H9 (cell line): ENCODE measurements around the gene TM9SF1. TPM values are rescaled to one million over a fixed set of nuclear protein-coding genes. Genes with fewer than 3 reads are reported as not detected.

ENCODE experiments used
- DNase-seq: peaks from one replicate; pipeline ENCODE4 v3.0.0-alpha.2; 2017
- H2AFZ ChIP-seq: one replicate; pipeline ENCODE4 v1.6.1; 2013; ENCODE audit warnings: mild to moderate bottlenecking, low read length, control low read depth, moderate library complexity
- H2AK5ac ChIP-seq: 2 replicates; pipeline ENCODE4 v1.6.1; 2013; ENCODE audit warnings: low read length, control low read depth, mixed read lengths; ENCODE audit not compliant: insufficient read length
- H2BK120ac ChIP-seq: one replicate; pipeline ENCODE4 v1.6.1; 2013; ENCODE audit warnings: low read depth, mild to moderate bottlenecking, low read length, control low read depth, inconsistent platforms; ENCODE audit not compliant: poor library complexity, severe bottlenecking
- H2BK12ac ChIP-seq: 2 replicates; pipeline ENCODE4 v1.6.1; 2013; ENCODE audit warnings: low read length, control low read depth, mixed read lengths, low read depth; ENCODE audit not compliant: insufficient read length
- H2BK15ac ChIP-seq: 2 replicates; pipeline ENCODE4 v1.6.1; 2013; ENCODE audit warnings: low read depth, low read length, control low read depth
- H2BK20ac ChIP-seq: one replicate; pipeline ENCODE4 v1.6.1; 2013; ENCODE audit warnings: low read depth, mild to moderate bottlenecking, low read length, control low read depth, inconsistent platforms; ENCODE audit not compliant: poor library complexity, severe bottlenecking
- H2BK5ac ChIP-seq: 2 replicates; pipeline ENCODE4 v1.6.1; 2013; ENCODE audit warnings: low read length, control low read depth, mixed read lengths; ENCODE audit not compliant: insufficient read length
- H3K14ac ChIP-seq: 2 replicates; pipeline ENCODE4 v1.6.1; 2013; ENCODE audit warnings: low read length, control low read depth; ENCODE audit not compliant: insufficient read depth
- H3K18ac ChIP-seq: 2 replicates; pipeline ENCODE4 v1.6.1; 2013; ENCODE audit warnings: low read depth, mild to moderate bottlenecking, mixed read lengths, low read length, control low read depth; ENCODE audit not compliant: insufficient read length
- H3K23ac ChIP-seq: 2 replicates; pipeline ENCODE4 v1.6.1; 2013; ENCODE audit warnings: low read length, control low read depth, mixed read lengths, low read depth; ENCODE audit not compliant: insufficient read length
- H3K23me2 ChIP-seq: 2 replicates; pipeline ENCODE4 v1.6.1; 2013; ENCODE audit warnings: low read depth, mild to moderate bottlenecking, mixed read lengths, low read length, control low read depth; ENCODE audit not compliant: insufficient read length, poor library complexity, severe bottlenecking
- H3K27ac ChIP-seq: 2 replicates; pipeline ENCODE4 v1.5.1; 2013; ENCODE audit warnings: low read length, control low read depth, mixed read lengths, low read depth; ENCODE audit not compliant: insufficient read length
- H3K27me3 ChIP-seq: 2 replicates; pipeline ENCODE4 v1.6.1; 2013; ENCODE audit warnings: low read length, control low read depth, inconsistent platforms; ENCODE audit not compliant: insufficient read depth
- H3K4ac ChIP-seq: 2 replicates; pipeline ENCODE4 v1.6.1; 2013; ENCODE audit warnings: low read depth, mild to moderate bottlenecking, control low read depth, inconsistent platforms, low read length, moderate library complexity
- H3K4me1 ChIP-seq: 2 replicates; pipeline ENCODE4 v1.6.1; 2013; ENCODE audit warnings: low read length, control low read depth, inconsistent platforms; ENCODE audit not compliant: insufficient read depth
- H3K4me2 ChIP-seq: 2 replicates; pipeline ENCODE4 v1.6.1; 2013; ENCODE audit warnings: low read length, control low read depth, mixed read lengths; ENCODE audit not compliant: insufficient read length, insufficient read depth
- H3K56ac ChIP-seq: 2 replicates; pipeline ENCODE4 v1.6.1; 2013; ENCODE audit warnings: low read depth, mild to moderate bottlenecking, mixed read lengths, low read length, control low read depth; ENCODE audit not compliant: insufficient read length
- H3K79me1 ChIP-seq: 2 replicates; pipeline ENCODE4 v1.6.1; 2013; ENCODE audit warnings: low read depth, mild to moderate bottlenecking, moderate library complexity, low read length, control low read depth, inconsistent platforms; ENCODE audit not compliant: insufficient read depth, poor library complexity, severe bottlenecking
- H3K79me2 ChIP-seq: 2 replicates; pipeline ENCODE4 v1.6.1; 2013; ENCODE audit warnings: low read length, control low read depth, inconsistent platforms; ENCODE audit not compliant: insufficient read depth
- H3K9ac ChIP-seq: 2 replicates; pipeline ENCODE4 v1.6.1; 2013; ENCODE audit warnings: low read length, control low read depth, mixed read lengths; ENCODE audit not compliant: insufficient read length; ENCODE audit errors: extremely low read depth
- H3K9me3 ChIP-seq: one replicate; pipeline ENCODE4 v1.6.1; 2013; ENCODE audit warnings: low read depth, low read length, inconsistent platforms; ENCODE audit not compliant: control insufficient read depth
- H3T11ph ChIP-seq: one replicate; pipeline ENCODE4 v1.6.1; 2013; ENCODE audit warnings: mild to moderate bottlenecking, low read length, control low read depth, inconsistent platforms
- H4K20me1 ChIP-seq: one replicate; pipeline ENCODE4 v1.6.1; 2013; ENCODE audit not compliant: control insufficient read depth, insufficient read length, insufficient read depth
- H4K5ac ChIP-seq: 2 replicates; pipeline ENCODE4 v1.6.1; 2013; ENCODE audit warnings: low read depth, mild to moderate bottlenecking, mixed read lengths, low read length, control low read depth; ENCODE audit not compliant: insufficient read length
- H4K8ac ChIP-seq: replicated peaks from 2 replicates; pipeline ENCODE4 v1.6.1; 2013; ENCODE audit warnings: low read length, control low read depth, mixed read lengths, low read depth; ENCODE audit not compliant: insufficient read length
- H4K91ac ChIP-seq: 2 replicates; pipeline ENCODE4 v1.6.1; 2013; ENCODE audit warnings: low read depth, mild to moderate bottlenecking, moderate library complexity, mixed read lengths, low read length, control low read depth; ENCODE audit not compliant: insufficient read length
- H3K27ac Mint-ChIP-seq, 3 experiments: 2 replicates in 2 of 3; 3 replicates in 1 of 3; pipeline ENCODE4 v1.8.0; 2020 to 2021; ENCODE audit warnings: mixed read lengths in 3 of 3, mild to moderate bottlenecking in 1 of 3, moderate library complexity in 1 of 3
- H3K27me3 Mint-ChIP-seq: 2 replicates; pipeline ENCODE4 v1.8.0; 2021; ENCODE audit warnings: low read depth, mild to moderate bottlenecking, moderate library complexity, mixed read lengths
- H3K36me3 Mint-ChIP-seq, 3 experiments: 2 replicates in 2 of 3; 3 replicates in 1 of 3; pipeline ENCODE4 v1.8.0; 2020 to 2021; ENCODE audit warnings: low read depth in 3 of 3, mixed read lengths in 3 of 3; ENCODE audit not compliant: insufficient read depth in 1 of 3
- H3K4me1 Mint-ChIP-seq, 2 experiments: 2 replicates each; pipeline ENCODE4 v1.8.0; 2020; ENCODE audit warnings: mixed read lengths in 2 of 2
- H3K4me3 Mint-ChIP-seq, 2 experiments: 2 replicates in 1 of 2; 3 replicates in 1 of 2; pipeline ENCODE4 v1.8.0; 2020 to 2021; ENCODE audit warnings: mild to moderate bottlenecking in 2 of 2, mixed read lengths in 2 of 2, moderate library complexity in 1 of 2
- H3K9me3 Mint-ChIP-seq, 2 experiments: 2 replicates in 1 of 2; 3 replicates in 1 of 2; pipeline ENCODE4 v1.8.0; 2020; ENCODE audit warnings: mild to moderate bottlenecking in 2 of 2, mixed read lengths in 2 of 2, moderate library complexity in 1 of 2
- CTCF ChIP-seq: fragments of 200-600 bp; sonication (generic); conservative IDR thresholded peaks from 3 replicates; pipeline ENCODE4 v1.8.0; 2021; ENCODE audit warnings: antibody characterized with exemption, mild to moderate bottlenecking
- WGBS: extraction: QIAGEN DNeasy Blood & Tissue Kit; methylation state at CpG from one replicate; pipeline ENCODE4 v1.1.7; 2013; ENCODE audit warnings: missing lambda C conversion rate, low lambda C conversion rate, mixed read lengths; ENCODE audit not compliant: insufficient read length; ENCODE audit errors: extremely low coverage; 5-methylcytosine and 5-hydroxymethylcytosine counted together
- total RNA-seq: library from RNA; stranded (reverse); gene quantifications from 2 replicates; pipeline ENCODE4 v1.2.1, GENCODE V29; 2021

The TM9SF1 gene
- total RNA-seq, 1 experiment from 2014 or later: 31.6 TPM

GRCh38 chr14:24235804-24236688, 40.8 kb upstream of the TM9SF1 start:
- no peak overlapping the region for H3K56ac ChIP-seq
- no peak for TF ChIP-seq CTCF
- peaks cover 35 to 67% (median 65%) of the 10 kb centered on the region in 3 experiments; a peak in 6 of 7 replicates for H3K36me3 Mint-ChIP-seq
- no peak overlapping the region for H3K18ac ChIP-seq
- H4K8ac ChIP-seq: no peak overlapping the region
- H4K20me1 ChIP-seq: peaks cover 2% of the 10 kb centered on the region
- DNase-seq: no peak
- H3K27ac ChIP-seq: no peak overlapping the region
- no peaks in the 10 kb centered on the region for H3K27me3 Mint-ChIP-seq
- H2BK15ac ChIP-seq: no peak overlapping the region
- H3K79me1 ChIP-seq: peaks cover under 1% of the 10 kb centered on the region
- H4K91ac ChIP-seq: no peak overlapping the region
- peaks cover 15% of the 10 kb centered on the region for H3K23me2 ChIP-seq
- no peak overlapping the region for H3K14ac ChIP-seq
- H2BK120ac ChIP-seq: no peak overlapping the region
- H3K4ac ChIP-seq: no peak overlapping the region
- H3K27ac Mint-ChIP-seq: no peak overlapping the region
- no peak overlapping the region for H4K5ac ChIP-seq
- H2BK5ac ChIP-seq: no peak overlapping the region
- 0 out of 2 replicates have a peak, but pooled peaks cover 6% of the 10 kb centered on the region for H3K4me1 ChIP-seq
- no peak overlapping the region for H2AK5ac ChIP-seq
- no CpG with 5 or more reads among the region's 5 CpGs for WGBS
- no peak overlapping the region for H2BK20ac ChIP-seq
- no peaks in the 10 kb centered on the region for H3K27me3 ChIP-seq
- no peaks in the 10 kb centered on the region for H3K9me3 ChIP-seq
- H3K9ac ChIP-seq: no peak overlapping the region
- no peak overlapping the region for H3T11ph ChIP-seq
- H3K4me1 Mint-ChIP-seq: peaks cover 8 to 20% of the 10 kb centered on the region in 2 experiments
- H3K79me2 ChIP-seq: peaks cover 3% of the 10 kb centered on the region; the same call in 1 of the 2 replicates
- no peak overlapping the region for H3K23ac ChIP-seq
- no peak overlapping the region for H3K4me2 ChIP-seq
- no peak overlapping the region for H3K4me3 Mint-ChIP-seq
- no peak overlapping the region for H2AFZ ChIP-seq
- no peaks in the 10 kb centered on the region for H3K9me3 Mint-ChIP-seq
- H2BK12ac ChIP-seq: no peak overlapping the region
